GM18867 (cell line): ENCODE data around the gene GMCL2.
"Not testable (repeated sequence)": the region's sequence is repeated elsewhere in the genome, so short reads cannot be mapped to it uniquely, and the experiment has no call there.

Experiments used
- ATAC-seq: cut with Tn5 transposase; IDR thresholded peaks from one replicate; pipeline ENCODE4 v1.9.1; 2021; ENCODE audit warnings: mild to moderate bottlenecking, moderate library complexity; ENCODE audit not compliant: unreplicated experiment

GMCL2 gene

GRCh38 chr5:178206166-178207101 is 19.3 kb upstream of the GMCL2 start:
- no peak for ATAC-seq

GRCh38 chr5:178205749-178206047 is 18.5 kb upstream of the GMCL2 start:
- ATAC-seq, result no peak

- peak; percentile 50 for ATAC-seq
These were observed 18.0 kb upstream of the GMCL2 start for GRCh38 chr5:178204935-178205748.

GRCh38 chr5:178204182-178204934 is 17.2 kb upstream of the GMCL2 start, which contains the start of gene HNRNPAB:
HNRNPAB (plus strand) TSS chr5:178204533; CDS start chr5:178204838, 305 bp downstream.
- ATAC-seq, result peak; percentile 83

- ATAC-seq, result no peak
These were observed 16.6 kb upstream of the GMCL2 start for GRCh38 chr5:178203670-178204181.

GRCh38 chr5:178202541-178202940 is 15.4 kb upstream of the GMCL2 start:
- ATAC-seq, result no peak

GRCh38 chr5:178201927-178202235 is 14.7 kb upstream of the GMCL2 start:
- no peak for ATAC-seq

- no peak for ATAC-seq
These were observed 14.2 kb upstream of the GMCL2 start for GRCh38 chr5:178201221-178201926.

GRCh38 chr5:178199581-178200434 is 12.6 kb upstream of the GMCL2 start:
- no peak for ATAC-seq

- no peak for ATAC-seq
These were observed 11.5 kb upstream of the GMCL2 start for GRCh38 chr5:178198706-178199105.

GRCh38 chr5:178198151-178198550 is 11.0 kb upstream of the GMCL2 start:
- ATAC-seq, result not testable (repeated sequence)

GRCh38 chr5:178196986-178197385 is 9.8 kb upstream of the GMCL2 start:
- no peak for ATAC-seq

- ATAC-seq, result no peak
These were observed 9.2 kb upstream of the GMCL2 start for GRCh38 chr5:178196281-178196812.

- no peak for ATAC-seq
These were observed 6.9 kb upstream of the GMCL2 start for GRCh38 chr5:178194026-178194425.

- no peak for ATAC-seq
These were observed 6.2 kb upstream of the GMCL2 start for GRCh38 chr5:178193251-178193809.

GRCh38 chr5:178192787-178193186 is 5.6 kb upstream of the GMCL2 start:
- ATAC-seq, result no peak

- no peak for ATAC-seq
These were observed 5.1 kb upstream of the GMCL2 start for GRCh38 chr5:178192244-178192643.

- no peak for ATAC-seq
These were observed 4.5 kb upstream of the GMCL2 start for GRCh38 chr5:178191661-178192060.

- no peak for ATAC-seq
These were observed 2.3 kb upstream of the GMCL2 start for GRCh38 chr5:178189433-178189832.
